WTC11 (cell line): ENCODE measurements around the gene CELF4. TPM values are rescaled to one million over a fixed set of nuclear protein-coding genes. Genes with fewer than 3 reads are reported as not detected.

Source experiments
- ATAC-seq: fragments of 200-7000 bp; cut with Tn5 transposase; 2 replicates; pipeline ENCODE4 v1.10.0; 2021; ENCODE audit warnings: mild to moderate bottlenecking, moderate library complexity
- CTCF ChIA-PET: fragments of 300-600 bp; sonication (Branson Sonifier 250); formaldehyde crosslinking; loops from one replicate; lab custom pipeline; 2021; ENCODE audit warnings: antibody characterized with exemption; lab: Charles Lee
- POLR2A ChIA-PET: fragments of 350-600 bp; sonication (Branson Sonifier 250); formaldehyde crosslinking; loops from one replicate; lab custom pipeline; 2021; ENCODE audit warnings: antibody characterized with exemption; lab: Charles Lee
- DNase-seq: peaks from one replicate; pipeline ENCODE4 v3.0.0; 2021; ENCODE audit warnings: low spot score
- H3K27ac Mint-ChIP-seq: 2 replicates; pipeline ENCODE4 v1.8.0; 2021; ENCODE audit warnings: mixed read lengths
- H3K27me3 Mint-ChIP-seq: 2 replicates; pipeline ENCODE4 v1.8.0; 2021; ENCODE audit warnings: low read depth, mild to moderate bottlenecking, moderate library complexity, mixed read lengths
- H3K36me3 Mint-ChIP-seq: 2 replicates; pipeline ENCODE4 v1.8.0; 2021; ENCODE audit warnings: mixed read lengths
- H3K4me1 Mint-ChIP-seq: 2 replicates; pipeline ENCODE4 v1.8.0; 2022; ENCODE audit warnings: mixed read lengths
- H3K4me3 Mint-ChIP-seq: 2 replicates; pipeline ENCODE4 v1.8.0; 2021; ENCODE audit warnings: mild to moderate bottlenecking, moderate library complexity, mixed read lengths
- H3K9me3 Mint-ChIP-seq: 2 replicates; pipeline ENCODE4 v1.8.0; 2021; ENCODE audit warnings: mixed read lengths
- AR ChIP-seq: fragments of 250-450 bp; sonication (Bioruptor Pico); IDR thresholded peaks from 2 replicates; pipeline ENCODE4 v1.9.0; 2021; ENCODE audit warnings: mild to moderate bottlenecking
- ATF1 ChIP-seq: sonication (generic); formaldehyde crosslinking; IDR thresholded peaks from 2 replicates; pipeline ENCODE4 v1.8.1; 2023; ENCODE audit warnings: mild to moderate bottlenecking, moderate library complexity, missing genetic modification reagents
- CTCF ChIP-seq: fragments of 200-600 bp; IDR thresholded peaks from 2 replicates; pipeline ENCODE4 v1.8.0; 2022; ENCODE audit warnings: antibody characterized with exemption
- PREB ChIP-seq: sonication (generic); formaldehyde crosslinking; IDR thresholded peaks from 2 replicates; pipeline ENCODE4 v1.8.1; 2022; ENCODE audit warnings: mild to moderate bottlenecking, missing genetic modification reagents, moderate library complexity, borderline replicate concordance
- RELA ChIP-seq: sonication (generic); formaldehyde crosslinking; IDR thresholded peaks from 2 replicates; pipeline ENCODE4 v1.8.1; 2022; ENCODE audit warnings: missing genetic modification reagents, mild to moderate bottlenecking, borderline replicate concordance
- SP1 ChIP-seq: sonication (generic); formaldehyde crosslinking; conservative IDR thresholded peaks from 2 replicates; pipeline ENCODE4 v1.8.1; 2022; ENCODE audit warnings: missing genetic modification reagents
- TP53 ChIP-seq: sonication (generic); formaldehyde crosslinking; IDR thresholded peaks from 2 replicates; pipeline ENCODE4 v1.8.1; 2023; ENCODE audit warnings: mild to moderate bottlenecking, missing genetic modification reagents
- ZBTB43 ChIP-seq: sonication (generic); formaldehyde crosslinking; IDR thresholded peaks from 2 replicates; pipeline ENCODE4 v1.8.1; 2023; ENCODE audit warnings: mild to moderate bottlenecking, missing genetic modification reagents
- ZNF263 ChIP-seq: sonication (generic); formaldehyde crosslinking; IDR thresholded peaks from 2 replicates; pipeline ENCODE4 v1.8.1; 2022; ENCODE audit warnings: low read depth, mild to moderate bottlenecking, moderate library complexity, missing genetic modification reagents
- ZNF281 ChIP-seq: sonication (generic); formaldehyde crosslinking; IDR thresholded peaks from 2 replicates; pipeline ENCODE4 v1.8.0; 2023; ENCODE audit warnings: mild to moderate bottlenecking, missing genetic modification reagents
- ZNF512 ChIP-seq: sonication (generic); formaldehyde crosslinking; IDR thresholded peaks from 2 replicates; pipeline ENCODE4 v1.8.1; 2022; ENCODE audit warnings: missing genetic modification reagents, borderline replicate concordance
- ZNF532 ChIP-seq: fragments of 250-450 bp; sonication (Bioruptor Pico); IDR thresholded peaks from 2 replicates; pipeline ENCODE4 v1.9.0; 2021; ENCODE audit warnings: mild to moderate bottlenecking, borderline replicate concordance
- total RNA-seq: library from RNA; stranded (reverse); gene quantifications from 3 replicates; pipeline ENCODE4 v1.2.3, GENCODE V29; 2021

The CELF4 gene
- total RNA-seq, 1 experiment from 2014 or later = 2.9 TPM

GRCh38 chr18:37375181-37375580 is 190.4 kb downstream of the CELF4 start:
- POLR2A ChIA-PET = no interaction called here
- TF ChIP-seq ZNF532 (CRISPR knock-in tag) (no peak), PREB (no peak), SP1 (CRISPR knock-in tag) (no peak), ZNF281 (CRISPR knock-in tag) (no peak), CTCF (no peak), ATF1 (CRISPR knock-in tag) (no peak), AR (CRISPR knock-in tag) (no peak), ZNF512 (no peak), RELA (CRISPR knock-in tag) (no peak), ZBTB43 (no peak), ZNF263 (CRISPR knock-in tag) (no peak), TP53 (CRISPR knock-in tag) (no peak)
- H3K9me3 Mint-ChIP-seq = no peaks in the 10 kb centered on the region
- H3K27me3 Mint-ChIP-seq = peaks cover 32% of the 10 kb centered on the region
- DNase-seq (no peak), ATAC-seq (no peak)
- CTCF ChIA-PET = interaction anchor here (1.0 to 2.7 kb wide), 2 partner anchors 11 to 32 kb away, joined by 3 to 8 read pairs; no protein-coding TSS in a partner anchor
- H3K4me3 Mint-ChIP-seq = no peak overlapping the region
- H3K4me1 Mint-ChIP-seq = peaks cover 7% of the 10 kb centered on the region; the same call in 1 of the 2 replicates
- no peaks in the 10 kb centered on the region for H3K36me3 Mint-ChIP-seq
- no peak overlapping the region for H3K27ac Mint-ChIP-seq
